Measurements from ENCODE around the gene HIGD1A. TPM values are rescaled to one million over a fixed set of nuclear protein-coding genes. Genes with fewer than 3 reads are reported as not detected.

HIGD1A gene
- polyA plus RNA-seq, 1 of the 3 experiments (the other 2 are of a cell fraction), result 72.1 TPM

DNA sequence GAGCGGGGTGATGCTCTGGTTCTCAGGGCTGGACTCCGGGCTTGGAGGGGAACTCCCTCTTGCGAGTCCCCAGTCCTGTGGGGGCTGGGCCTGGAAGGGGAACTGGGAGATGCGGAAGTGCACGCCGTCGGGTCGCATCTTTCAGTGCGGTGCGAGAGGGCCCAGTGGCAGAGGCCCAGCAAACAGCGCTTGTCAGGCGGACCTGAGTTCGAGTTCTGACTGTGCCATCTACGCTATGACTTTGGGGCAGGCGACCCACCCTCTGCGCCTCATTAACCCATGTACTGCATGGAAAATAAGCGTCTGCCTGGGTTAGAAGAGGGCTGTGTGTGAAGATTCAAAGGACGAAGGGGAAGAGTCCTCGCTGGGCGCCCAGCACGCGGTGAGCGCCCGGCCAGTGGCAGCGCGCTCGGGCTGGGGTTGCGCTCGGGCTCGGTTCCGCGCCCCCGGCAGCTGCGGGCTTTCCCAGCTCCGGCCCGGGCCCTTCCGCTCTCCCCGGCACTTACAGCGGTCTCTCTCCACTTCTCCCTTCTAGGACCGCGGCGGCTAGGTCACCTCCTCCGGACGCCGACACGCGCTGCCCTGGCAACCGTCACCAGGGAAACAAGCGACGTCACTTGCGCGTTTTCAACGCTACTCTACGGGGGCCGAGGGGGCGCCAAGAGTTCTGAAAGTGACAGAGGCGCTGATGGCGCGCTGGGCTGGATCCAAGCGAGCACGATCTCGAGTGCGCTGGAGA, 31.5 kb downstream of the HIGD1A start, which contains the start of gene CCDC13:
Gene CCDC13 (minus strand): TSS at position 584 of the 739 bp plus-strand sequence. CDS start 14,908 bp downstream, outside the sequence.
- CTCF ChIA-PET, result no interaction called here
- peak; percentile 95 for DNase-seq
- peaks cover 14% of the 10 kb centered on the region for H3F3A ChIP-seq (replicated peaks; ENCODE audit: insufficient read depth)
- H3K9ac ChIP-seq, result peak within 1 kb of the TSS; percentile 62; the same call in 1 of the 2 replicates
- peak within 1 kb of the TSS; percentile 72 for H3K4me2 ChIP-seq
- peak within 1 kb of the TSS in 1 of 2 experiments; percentile 48; a peak in 1 of 4 replicates for H3K27ac ChIP-seq (ENCODE audit: low read depth in 2 of 2, low read length in 1 of 2)
- no peaks in the 10 kb centered on the region for H4K20me1 ChIP-seq (ENCODE audit: insufficient read depth)
- H3K36me3 ChIP-seq (replicated peaks in 1 of 2; ENCODE audit: control insufficient read depth in 1 of 2, insufficient read depth in 2 of 2, low read length in 1 of 2), result peaks cover 0 to 4% of the 10 kb centered on the region in 2 experiments
- H3K9me3 ChIP-seq, result no peaks in the 10 kb centered on the region
- whole genome bisulfite sequencing (ENCODE audit: low lambda C conversion rate), result 18% methylated on average over 52 of the region's 63 CpGs
- no peaks in the 10 kb centered on the region for H3K27me3 ChIP-seq (ENCODE audit: insufficient read depth)
- peaks cover 0 to 3% of the 10 kb centered on the region in 2 experiments; a peak in 1 of 4 replicates for H3K4me1 ChIP-seq (ENCODE audit: control insufficient read depth in 1 of 2, insufficient read depth in 2 of 2, low read depth in 1 of 2, low read length in 1 of 2)
- no peaks in the 10 kb centered on the region for H3K9me2 ChIP-seq
- POLR2A ChIA-PET, result no interaction called here
- peak within 1 kb of the TSS; percentile 56 to 71 for H3K4me3 ChIP-seq (ENCODE audit: low read depth in 2 of 2, low read length in 1 of 2)
- H3K79me2 ChIP-seq (ENCODE audit: insufficient read depth), result no peaks in the 10 kb centered on the region
- H2AFZ ChIP-seq (ENCODE audit: low read depth), result peak within 1 kb of the TSS; percentile 73
- TF ChIP-seq FOSL2 (IDR thresholded peaks at IDR 0.05; ENCODE audit: borderline replicate concordance, low read depth) (no peak), TAF1 (IDR thresholded peaks at IDR 0.05; ENCODE audit: borderline replicate concordance, low read depth, low read length) (peak; percentile 76), SMC3 (IDR thresholded peaks at IDR 0.05; ENCODE audit: low read depth, low read length) (no peak), NFIC (IDR thresholded peaks at IDR 0.05; ENCODE audit: borderline replicate concordance) (peak; percentile 49; the same call in 1 of the 2 replicates), RCOR1 (IDR thresholded peaks at IDR 0.05; ENCODE audit: low read length) (0 out of 2 replicates have a peak, but pooled peaks have one; percentile 31), TCF12 (IDR thresholded peaks at IDR 0.05) (no peak), RFX5 (IDR thresholded peaks at IDR 0.05; ENCODE audit: low read length) (peak; percentile 99), YY1 (IDR thresholded peaks at IDR 0.05; ENCODE audit: low read depth) (peak; percentile 68; the same call in 1 of the 2 replicates), POLR2AphosphoS5 (IDR thresholded peaks at IDR 0.05; ENCODE audit: low read depth, low read length) (peak; percentile 52; the same call in 1 of the 2 replicates), EP300 (IDR thresholded peaks at IDR 0.05; ENCODE audit: borderline replicate concordance in 1 of 2, low read depth in 1 of 2, low read length in 1 of 2) (no peak), FOXM1 (IDR thresholded peaks at IDR 0.05; ENCODE audit: low read depth) (no peak), NRF1 (IDR thresholded peaks at IDR 0.05; ENCODE audit: low read depth, low read length) (no peak), ZBTB33 (IDR thresholded peaks at IDR 0.05; ENCODE audit: borderline replicate concordance, low read depth) (no peak), FOXJ3 (CRISPR knock-in tag; IDR thresholded peaks at IDR 0.05) (no peak), EZH2phosphoT487 (IDR thresholded peaks at IDR 0.05; ENCODE audit: borderline replicate concordance, low read depth) (no peak), ELF1 (IDR thresholded peaks at IDR 0.05) (no peak), IRF3 (IDR thresholded peaks at IDR 0.05; ENCODE audit: low read depth, low read length) (no peak), RAD21 (IDR thresholded peaks at IDR 0.05; ENCODE audit: low read length) (no peak), TEAD4 (IDR thresholded peaks at IDR 0.05; ENCODE audit: borderline replicate concordance, insufficient read depth) (no peak), MAX (IDR thresholded peaks at IDR 0.05; ENCODE audit: low read depth) (peak; percentile 72), MEF2A (IDR thresholded peaks at IDR 0.05; ENCODE audit: borderline replicate concordance, low read depth) (no peak), GABPA (IDR thresholded peaks at IDR 0.05; ENCODE audit: low read depth) (no peak; the same call in 1 of the 2 replicates), RXRA (IDR thresholded peaks at IDR 0.05; ENCODE audit: borderline replicate concordance, low read depth) (no peak), USF1 (IDR thresholded peaks at IDR 0.05; ENCODE audit: borderline replicate concordance, low read depth) (peak; percentile 11; the same call in 1 of the 2 replicates), JUND (IDR thresholded peaks at IDR 0.05) (no peak), CHD2 (IDR thresholded peaks at IDR 0.05; ENCODE audit: low read length, partially characterized antibody) (peak; percentile 58)
- TF ChIP-seq, protein P1, sequence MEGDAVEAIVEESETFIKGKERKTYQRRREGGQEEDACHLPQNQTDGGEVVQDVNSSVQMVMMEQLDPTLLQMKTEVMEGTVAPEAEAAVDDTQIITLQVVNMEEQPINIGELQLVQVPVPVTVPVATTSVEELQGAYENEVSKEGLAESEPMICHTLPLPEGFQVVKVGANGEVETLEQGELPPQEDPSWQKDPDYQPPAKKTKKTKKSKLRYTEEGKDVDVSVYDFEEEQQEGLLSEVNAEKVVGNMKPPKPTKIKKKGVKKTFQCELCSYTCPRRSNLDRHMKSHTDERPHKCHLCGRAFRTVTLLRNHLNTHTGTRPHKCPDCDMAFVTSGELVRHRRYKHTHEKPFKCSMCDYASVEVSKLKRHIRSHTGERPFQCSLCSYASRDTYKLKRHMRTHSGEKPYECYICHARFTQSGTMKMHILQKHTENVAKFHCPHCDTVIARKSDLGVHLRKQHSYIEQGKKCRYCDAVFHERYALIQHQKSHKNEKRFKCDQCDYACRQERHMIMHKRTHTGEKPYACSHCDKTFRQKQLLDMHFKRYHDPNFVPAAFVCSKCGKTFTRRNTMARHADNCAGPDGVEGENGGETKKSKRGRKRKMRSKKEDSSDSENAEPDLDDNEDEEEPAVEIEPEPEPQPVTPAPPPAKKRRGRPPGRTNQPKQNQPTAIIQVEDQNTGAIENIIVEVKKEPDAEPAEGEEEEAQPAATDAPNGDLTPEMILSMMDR (IDR thresholded peaks at IDR 0.05), result 0 out of 2 replicates have a peak, but pooled peaks have one; percentile 11
- TF ChIP-seq, protein P2, sequence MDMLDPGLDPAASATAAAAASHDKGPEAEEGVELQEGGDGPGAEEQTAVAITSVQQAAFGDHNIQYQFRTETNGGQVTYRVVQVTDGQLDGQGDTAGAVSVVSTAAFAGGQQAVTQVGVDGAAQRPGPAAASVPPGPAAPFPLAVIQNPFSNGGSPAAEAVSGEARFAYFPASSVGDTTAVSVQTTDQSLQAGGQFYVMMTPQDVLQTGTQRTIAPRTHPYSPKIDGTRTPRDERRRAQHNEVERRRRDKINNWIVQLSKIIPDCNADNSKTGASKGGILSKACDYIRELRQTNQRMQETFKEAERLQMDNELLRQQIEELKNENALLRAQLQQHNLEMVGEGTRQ (IDR thresholded peaks at IDR 0.05; ENCODE audit: borderline replicate concordance, low read depth, low read length), result no peak

All from SK-N-SH (cell line).